Thyroid gland (tissue), 4 donors: ENCODE data around the gene PDGFRB. TPM values are rescaled to one million over a fixed set of nuclear protein-coding genes. Genes with fewer than 3 reads are reported as not detected.

Source experiments
- DNase-seq, 2 donors: peaks; one replicate each; pipeline ENCODE4 v3.0.0-alpha.2; 2019
- H3K27ac ChIP-seq, 3 donors: fragments of 200-600 bp; sonication (generic); 1 replicate in 2 of 3; 2 replicates in 1 of 3; pipeline ENCODE4 v1.5.1; 2016 to 2019; ENCODE audit warnings: mild to moderate bottlenecking in 1 of 3, moderate library complexity in 1 of 3
- H3K27me3 ChIP-seq: fragments of 200-600 bp; sonication (generic); one replicate; pipeline ENCODE4 v1.5.1; 2019
- H3K36me3 ChIP-seq, 2 donors: fragments of 200-600 bp; sonication (generic); one replicate each; pipeline ENCODE4 v1.5.1; 2016 to 2019
- H3K4me1 ChIP-seq, 2 donors: fragments of 200-600 bp; sonication (generic); one replicate each; pipeline ENCODE4 v1.5.1; 2017 to 2019
- H3K4me3 ChIP-seq, 3 donors: fragments of 200-600 bp; sonication (generic); replicated peaks in 1 of 3; 1 replicate in 2 of 3; 2 replicates in 1 of 3; pipeline ENCODE4 v1.5.1; 2016; ENCODE audit warnings: mild to moderate bottlenecking in 1 of 3
- H3K9me3 ChIP-seq: fragments of 200-600 bp; sonication (generic); one replicate; pipeline ENCODE4 v1.5.1; 2017
- POLR2A ChIP-seq, 2 donors: fragments of 450-650 bp; IDR thresholded peaks; one replicate each; pipeline ENCODE4 v1.6.1; 2017; ENCODE audit warnings: antibody characterized with exemption in 2 of 2, mild to moderate bottlenecking in 2 of 2, moderate library complexity in 1 of 2
- WGBS, 2 donors: methylation state at CpG; one replicate each; pipeline ENCODE4 v1.1.5; 2017; 5-methylcytosine and 5-hydroxymethylcytosine counted together
- intact Hi-C: fragments of 100-400 bp; cut with DNase I; formaldehyde crosslinking; loops from one replicate; pipeline ENCODE4 v1.15.1; 2023
- total RNA-seq, 4 donors: library from RNA; depleted of rRNA; stranded (reverse); fragments of >200 nt; gene quantifications; one replicate each; pipeline ENCODE4 v1.2.3, GENCODE V29; 2016
- TF ChIP-seq, protein P1 (sequence below), 6 experiments: fragments of 200-600 bp in 3 of 6; fragments of 450-650 bp in 3 of 6; sonication (generic) in 3 of 6; IDR thresholded peaks; one replicate each; pipeline ENCODE4 v1.5.1; 2016 to 2019; ENCODE audit warnings: antibody characterized with exemption in 6 of 6, mild to moderate bottlenecking in 2 of 6, inconsistent platforms in 1 of 6, moderate library complexity in 1 of 6

The PDGFRB gene
- total RNA-seq, 4 donors from 2014 or later = 47.3 to 108 (median 84.8) TPM

DNA sequence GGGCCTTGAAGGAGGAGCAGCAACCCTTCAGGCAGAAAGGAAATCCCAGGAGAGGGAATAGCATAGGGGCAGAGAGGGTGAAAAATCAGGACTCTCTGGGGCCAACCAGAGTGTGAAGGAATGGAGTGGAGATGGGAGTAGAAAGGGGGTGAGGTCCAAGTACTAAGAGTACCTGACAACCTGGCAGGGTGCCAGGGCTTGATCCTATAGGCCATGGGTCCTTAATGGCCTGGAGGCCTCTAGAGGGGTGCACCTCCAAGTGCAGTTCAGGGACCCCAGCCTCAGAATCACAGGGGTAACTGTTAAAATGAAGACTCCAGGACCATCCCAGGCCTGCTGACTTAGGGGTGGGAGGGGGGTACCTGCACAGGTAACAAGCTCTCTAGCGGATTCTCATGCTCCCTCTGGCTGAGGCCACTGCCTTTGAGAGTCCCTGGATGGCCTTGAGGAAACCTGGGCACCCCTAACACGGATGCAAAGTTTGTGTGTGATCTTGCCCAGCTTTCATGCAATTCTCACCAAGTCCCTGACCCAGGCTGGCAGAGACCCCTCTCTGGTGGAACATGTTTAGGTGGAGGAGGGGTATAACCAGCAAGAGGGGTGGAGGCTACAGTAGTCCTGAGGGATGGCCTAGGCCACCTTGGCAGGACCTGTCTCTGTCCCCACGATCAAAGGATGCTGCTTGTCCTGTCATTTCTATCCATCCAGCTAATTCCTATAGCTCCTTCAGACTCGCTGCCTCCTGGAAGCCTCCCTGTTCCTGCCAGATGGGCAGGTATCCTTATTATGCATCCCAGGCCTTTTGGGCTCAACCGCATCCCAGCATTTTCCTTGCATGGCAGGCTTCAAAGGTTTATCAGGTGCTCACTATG, 51.7 kb downstream of the PDGFRB start:
- TF ChIP-seq, protein P1, sequence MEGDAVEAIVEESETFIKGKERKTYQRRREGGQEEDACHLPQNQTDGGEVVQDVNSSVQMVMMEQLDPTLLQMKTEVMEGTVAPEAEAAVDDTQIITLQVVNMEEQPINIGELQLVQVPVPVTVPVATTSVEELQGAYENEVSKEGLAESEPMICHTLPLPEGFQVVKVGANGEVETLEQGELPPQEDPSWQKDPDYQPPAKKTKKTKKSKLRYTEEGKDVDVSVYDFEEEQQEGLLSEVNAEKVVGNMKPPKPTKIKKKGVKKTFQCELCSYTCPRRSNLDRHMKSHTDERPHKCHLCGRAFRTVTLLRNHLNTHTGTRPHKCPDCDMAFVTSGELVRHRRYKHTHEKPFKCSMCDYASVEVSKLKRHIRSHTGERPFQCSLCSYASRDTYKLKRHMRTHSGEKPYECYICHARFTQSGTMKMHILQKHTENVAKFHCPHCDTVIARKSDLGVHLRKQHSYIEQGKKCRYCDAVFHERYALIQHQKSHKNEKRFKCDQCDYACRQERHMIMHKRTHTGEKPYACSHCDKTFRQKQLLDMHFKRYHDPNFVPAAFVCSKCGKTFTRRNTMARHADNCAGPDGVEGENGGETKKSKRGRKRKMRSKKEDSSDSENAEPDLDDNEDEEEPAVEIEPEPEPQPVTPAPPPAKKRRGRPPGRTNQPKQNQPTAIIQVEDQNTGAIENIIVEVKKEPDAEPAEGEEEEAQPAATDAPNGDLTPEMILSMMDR (IDR thresholded peaks at IDR 0.05) = no peak
- no peak for TF ChIP-seq POLR2A (IDR thresholded peaks at IDR 0.05)
- no peak for DNase-seq
- Histone ChIP-seq H3K36me3 (no peaks in the 10 kb centered on the region), H3K27ac (no peak overlapping the region), H3K9me3 (no peaks in the 10 kb centered on the region), H3K27me3 (no peaks in the 10 kb centered on the region), H3K4me3 (no peak overlapping the region), H3K4me1 (no peaks in the 10 kb centered on the region)
- 81 to 97% methylated on average over 5 of the region's 5 CpGs for WGBS, 2 donors
- intact Hi-C loops = no loop called here

DNA sequence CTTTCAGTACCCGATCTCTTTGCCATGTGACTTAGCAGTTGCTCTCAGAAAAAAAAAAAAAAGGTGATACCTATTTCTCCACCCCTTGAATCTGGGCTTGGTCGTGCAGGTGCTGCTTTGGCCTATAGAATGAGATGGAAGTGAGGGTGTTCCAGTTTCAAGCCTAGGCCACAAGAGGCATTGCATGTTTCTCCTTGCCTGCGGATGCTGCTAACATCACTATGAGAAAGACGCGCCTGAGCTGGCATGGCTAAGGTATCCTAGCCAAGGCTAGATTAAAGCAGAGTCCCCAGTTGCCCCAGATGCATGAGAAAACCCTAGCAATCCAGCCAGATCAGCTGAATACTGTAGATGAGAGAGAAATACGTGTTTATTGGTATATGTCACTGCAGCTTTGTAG, 54.6 kb downstream of the PDGFRB start:
- WGBS, 2 donors = 74 to 87% methylated on average over 6 of the region's 6 CpGs
- no peak for TF ChIP-seq POLR2A (IDR thresholded peaks at IDR 0.05)
- TF ChIP-seq, protein P1 (IDR thresholded peaks at IDR 0.05) = no peak
- no peak for DNase-seq
- Histone ChIP-seq H3K4me3 (no peak overlapping the region), H3K36me3 (no peaks in the 10 kb centered on the region), H3K4me1 (no peaks in the 10 kb centered on the region), H3K27me3 (no peaks in the 10 kb centered on the region), H3K27ac (no peak overlapping the region), H3K9me3 (no peaks in the 10 kb centered on the region)
- intact Hi-C loops = no loop called here

DNA sequence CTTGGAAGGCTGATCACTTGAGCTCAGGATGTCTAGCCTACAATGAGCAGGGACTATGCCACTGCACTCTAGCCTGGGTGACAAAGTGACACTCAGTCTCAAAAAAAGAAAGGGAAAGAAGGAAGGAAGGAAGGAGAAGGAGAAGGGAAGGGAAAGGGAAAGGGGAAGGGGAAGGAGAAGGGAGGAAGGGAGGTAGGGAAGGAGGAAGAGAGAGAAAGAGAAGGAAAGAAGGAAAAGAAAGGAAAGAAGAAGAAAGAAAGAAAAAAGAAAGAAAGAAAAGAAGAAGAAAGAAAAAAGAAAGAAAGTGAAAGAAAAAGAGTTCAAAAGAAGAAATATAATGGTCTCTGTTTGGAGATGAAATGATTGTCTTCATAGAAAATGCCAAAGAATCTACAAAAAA, 58.5 kb downstream of the PDGFRB start:
- H3K36me3 ChIP-seq = no peaks in the 10 kb centered on the region
- H3K4me1 ChIP-seq = no peaks in the 10 kb centered on the region
- no peaks in the 10 kb centered on the region for H3K27me3 ChIP-seq
- DNase-seq = no peak
- H3K4me3 ChIP-seq = no peak overlapping the region
- no peak overlapping the region for H3K27ac ChIP-seq
- intact Hi-C loops = no loop called here
- TF ChIP-seq, protein P1 (IDR thresholded peaks at IDR 0.05) = no peak
- no peak for TF ChIP-seq POLR2A (IDR thresholded peaks at IDR 0.05)
- no peaks in the 10 kb centered on the region for H3K9me3 ChIP-seq

DNA sequence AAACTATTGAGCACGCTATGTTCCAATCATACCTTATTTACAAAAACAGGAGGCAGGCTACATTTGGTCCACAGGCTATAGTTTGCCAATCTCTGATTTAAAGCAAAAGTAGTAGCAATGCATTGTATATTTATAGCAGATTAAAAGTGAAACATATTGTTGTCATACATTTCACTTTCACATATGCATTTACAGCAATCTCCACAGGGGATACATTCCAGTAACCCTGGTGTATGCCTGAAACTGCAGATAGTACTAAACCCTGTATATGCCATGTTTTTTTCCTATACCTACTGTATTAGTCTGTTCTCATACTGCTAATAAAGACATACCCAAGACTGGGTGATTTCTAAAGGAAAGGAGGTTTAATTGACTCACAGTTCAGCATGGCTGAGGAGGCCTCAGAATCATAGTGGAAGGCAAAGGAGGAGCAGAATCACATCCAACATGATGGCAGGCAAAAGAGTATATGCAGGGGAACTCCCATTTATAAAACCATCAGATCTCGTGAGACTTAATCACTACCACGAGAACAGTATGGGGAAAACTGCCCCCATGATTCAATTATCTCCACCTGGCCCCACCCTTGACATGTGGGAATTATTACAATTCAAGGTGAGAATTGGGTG, 63.4 kb downstream of the PDGFRB start:
- intact Hi-C loops = no loop called here
- Histone ChIP-seq H3K4me1 (no peaks in the 10 kb centered on the region), H3K36me3 (no peaks in the 10 kb centered on the region), H3K27me3 (no peaks in the 10 kb centered on the region), H3K9me3 (no peaks in the 10 kb centered on the region), H3K27ac (no peak overlapping the region), H3K4me3 (no peak overlapping the region)
- DNase-seq = no peak
- no peak for TF ChIP-seq POLR2A (IDR thresholded peaks at IDR 0.05)
- TF ChIP-seq, protein P1 (IDR thresholded peaks at IDR 0.05) = no peak
- 78 to 93% methylated on average over 3 of the region's 3 CpGs for WGBS, 2 donors
